GOT3 (cell line): Measurements from ENCODE around the gene FKBP10.

Source experiments
- DNase-seq: peaks from one replicate; lab custom pipeline; 2025; ENCODE audit warnings: mixed read lengths; lab: John Stamatoyannopoulos, UW

The FKBP10 gene

DNA sequence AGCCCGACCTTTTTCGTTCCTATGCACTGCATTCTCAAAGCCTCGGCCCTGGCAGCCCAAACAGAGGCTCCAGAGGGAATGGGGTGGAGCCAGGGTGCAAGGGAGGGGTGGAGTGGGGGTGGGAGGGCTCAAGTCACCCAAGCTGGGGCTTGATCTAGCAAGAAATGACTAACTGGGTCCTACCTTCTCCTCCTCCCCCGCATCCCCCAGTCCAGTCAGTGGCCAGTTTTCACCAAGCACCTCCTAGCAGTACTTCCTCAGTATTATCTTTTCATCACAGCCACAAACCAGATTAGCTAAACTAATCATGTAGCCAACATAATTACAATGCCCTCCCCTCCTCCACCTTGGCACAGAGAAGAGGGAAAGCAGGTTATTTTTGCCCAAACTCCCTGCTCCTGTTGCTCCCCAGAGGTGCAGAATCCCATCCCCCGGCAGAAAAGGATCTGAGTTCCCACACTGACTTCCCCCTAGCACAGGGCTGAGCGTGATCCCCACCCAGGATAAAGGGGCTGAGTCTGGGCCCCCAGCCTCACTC lies 28.5 kb upstream of the FKBP10 start:
- DNase-seq, result no peak

DNA sequence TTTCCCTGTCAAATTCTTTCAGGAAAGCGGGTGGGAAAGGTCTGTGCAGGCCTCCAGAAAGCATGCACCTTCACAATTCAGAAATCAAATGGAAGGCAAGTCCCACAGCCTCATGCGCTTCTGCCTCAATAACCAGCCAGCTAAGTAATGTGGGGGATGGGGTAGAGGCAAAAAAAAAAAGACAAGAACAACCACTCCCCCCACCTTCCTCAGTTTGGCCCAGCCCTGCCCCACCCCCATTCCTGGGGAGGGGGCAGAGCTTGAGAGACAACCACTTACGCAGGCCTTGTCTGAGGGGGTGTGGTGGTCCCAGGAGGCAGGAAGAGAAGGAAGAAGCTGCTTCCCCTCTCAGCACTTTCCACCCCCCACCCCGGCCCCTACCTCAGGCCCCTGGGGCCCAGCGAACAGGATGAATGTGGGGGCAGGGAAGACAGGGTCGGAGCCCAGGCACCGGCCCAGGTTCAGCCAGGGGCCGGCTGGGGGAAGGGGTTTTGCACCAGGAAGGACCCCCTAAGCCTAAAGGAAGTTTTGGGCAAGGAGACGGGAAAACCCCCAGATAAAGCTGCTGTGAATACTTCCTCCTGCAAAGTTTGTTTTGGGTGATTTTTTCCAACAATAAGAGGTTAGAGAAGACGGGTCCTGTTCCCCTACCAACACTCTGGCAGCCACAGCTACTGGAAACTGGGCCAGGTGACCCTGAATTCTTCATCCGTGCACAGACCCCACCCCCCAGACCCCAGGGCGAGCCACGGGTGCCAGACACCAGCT lies 27.5 kb upstream of the FKBP10 start:
- DNase-seq, result no peak

DNA sequence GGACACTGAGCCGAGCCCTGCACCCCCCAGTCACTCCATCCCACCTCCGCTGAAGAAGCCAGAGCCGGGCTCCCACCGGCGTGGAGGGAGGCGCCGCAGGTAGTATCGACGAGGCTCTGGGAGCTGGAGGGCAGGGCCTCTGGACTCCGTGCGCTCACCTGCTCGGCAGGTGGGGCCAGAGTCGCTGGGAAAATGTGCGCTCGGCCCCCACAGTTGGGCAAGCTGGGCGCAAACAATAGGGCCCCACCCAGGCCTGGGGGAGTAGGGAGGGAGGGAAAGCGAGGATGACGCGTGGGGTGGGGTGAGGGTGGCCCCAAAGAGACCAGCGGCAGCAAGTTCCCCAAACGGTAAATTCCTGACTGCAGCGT lies 27.0 kb upstream of the FKBP10 start:
- no peak for DNase-seq

DNA sequence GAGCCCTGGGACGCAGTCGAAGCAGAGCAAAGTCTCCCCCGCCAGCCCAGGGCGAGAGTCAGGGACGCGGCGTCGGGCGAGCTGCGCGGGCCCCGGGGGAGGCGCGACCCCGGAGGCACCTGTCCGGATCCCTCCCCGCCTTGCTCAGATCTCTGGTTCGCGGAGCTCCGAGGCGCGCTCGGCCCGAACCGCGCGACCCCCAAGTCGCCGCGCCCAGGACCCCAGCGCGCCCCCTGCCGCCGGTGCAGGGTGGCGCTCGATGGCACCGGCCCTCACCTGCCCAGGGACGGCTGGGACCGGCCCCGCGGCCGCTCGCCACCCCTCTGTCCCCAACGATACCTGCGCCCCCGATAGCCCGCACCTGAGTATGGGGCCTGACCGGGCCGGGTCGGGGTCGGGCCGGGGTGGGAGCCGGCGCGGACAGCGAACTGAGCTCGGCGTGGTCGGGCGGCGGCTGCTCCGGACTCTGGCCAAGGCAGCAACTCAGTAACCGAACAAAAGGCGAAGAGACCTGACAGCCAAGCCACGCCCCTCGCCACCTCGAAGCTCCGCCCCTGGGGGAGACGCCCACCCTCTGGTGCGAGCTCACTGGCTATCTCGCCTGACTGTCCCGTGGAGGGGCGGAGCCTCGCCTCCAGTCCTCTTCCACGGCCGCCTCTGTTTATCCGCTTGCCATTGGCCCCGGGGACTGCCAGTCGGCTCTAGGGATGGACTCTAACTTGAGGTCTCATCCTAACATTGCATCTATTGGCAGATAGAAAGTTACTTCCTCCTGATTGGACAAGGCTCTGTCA lies 26.4 kb upstream of the FKBP10 start, which contains the start of gene JUP:
TSS of gene JUP (minus strand) at position 485 of the 794 bp plus-strand sequence. CDS start 14,857 bp downstream, outside the sequence.
- peak; percentile 93 for DNase-seq

DNA sequence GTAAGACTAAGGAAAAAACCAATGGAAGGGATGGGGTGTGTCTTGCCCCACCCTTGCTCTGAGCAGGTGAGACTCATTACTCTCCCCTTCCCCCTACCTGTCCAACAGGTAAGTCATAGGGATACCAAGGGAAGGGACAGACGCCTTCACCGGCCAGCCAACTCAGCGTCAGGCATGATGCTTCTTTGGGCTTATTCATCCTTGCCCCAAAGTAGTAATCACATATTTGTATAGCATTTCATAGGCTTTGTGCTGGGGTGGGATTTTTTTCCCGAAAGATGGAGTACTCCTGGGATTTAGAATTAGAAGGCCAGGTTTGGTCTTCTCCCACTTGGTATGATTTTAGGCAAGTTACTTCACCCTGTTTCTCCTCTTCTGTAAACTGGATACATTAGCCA lies 25.8 kb upstream of the FKBP10 start:
- DNase-seq, result no peak

DNA sequence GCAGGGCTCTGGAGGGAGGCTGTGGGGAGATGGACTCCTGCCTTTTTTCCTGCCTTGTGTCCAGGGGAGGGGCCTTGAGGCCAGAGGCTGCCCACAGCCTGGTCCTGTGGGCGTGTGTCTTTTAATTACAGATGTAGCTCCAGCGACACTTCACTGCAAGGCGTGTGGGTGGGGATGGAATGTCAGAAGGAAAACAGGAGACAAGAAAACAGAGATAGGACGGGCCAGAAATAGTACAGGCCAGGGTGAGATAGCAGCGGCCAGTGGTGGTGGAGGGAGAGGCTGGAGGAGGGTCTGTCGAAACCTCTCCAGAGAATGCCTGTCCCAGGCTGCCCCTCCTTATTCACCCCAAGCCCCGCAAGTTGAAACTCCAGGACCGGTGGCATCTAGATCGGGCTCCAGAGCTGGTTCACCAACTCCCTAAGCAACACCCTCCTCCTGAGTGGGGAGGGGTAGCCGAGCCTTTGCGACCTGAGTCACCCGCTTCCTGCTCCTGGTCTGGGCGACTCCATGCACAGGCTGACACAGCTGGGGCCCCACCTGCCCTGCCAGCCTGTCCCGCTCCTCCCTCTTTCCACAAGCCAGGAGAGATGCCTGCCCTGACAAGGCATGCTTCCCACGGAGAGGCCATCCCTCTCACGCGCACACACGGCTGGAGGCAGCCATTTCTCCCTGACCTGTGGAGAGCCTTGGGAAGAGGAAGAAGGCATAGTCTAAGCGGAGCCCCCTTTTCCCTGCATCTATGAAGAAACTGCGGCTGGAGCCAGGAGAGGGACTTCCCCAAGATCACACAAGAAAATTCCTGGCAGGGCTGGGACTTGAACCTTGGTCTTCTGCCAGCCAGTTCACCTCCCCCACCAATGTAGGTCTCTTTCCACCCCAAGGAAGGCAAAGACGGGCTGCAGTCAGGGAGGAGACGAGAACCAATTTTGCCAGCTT lies 19.7 kb upstream of the FKBP10 start:
- DNase-seq, result no peak

DNA sequence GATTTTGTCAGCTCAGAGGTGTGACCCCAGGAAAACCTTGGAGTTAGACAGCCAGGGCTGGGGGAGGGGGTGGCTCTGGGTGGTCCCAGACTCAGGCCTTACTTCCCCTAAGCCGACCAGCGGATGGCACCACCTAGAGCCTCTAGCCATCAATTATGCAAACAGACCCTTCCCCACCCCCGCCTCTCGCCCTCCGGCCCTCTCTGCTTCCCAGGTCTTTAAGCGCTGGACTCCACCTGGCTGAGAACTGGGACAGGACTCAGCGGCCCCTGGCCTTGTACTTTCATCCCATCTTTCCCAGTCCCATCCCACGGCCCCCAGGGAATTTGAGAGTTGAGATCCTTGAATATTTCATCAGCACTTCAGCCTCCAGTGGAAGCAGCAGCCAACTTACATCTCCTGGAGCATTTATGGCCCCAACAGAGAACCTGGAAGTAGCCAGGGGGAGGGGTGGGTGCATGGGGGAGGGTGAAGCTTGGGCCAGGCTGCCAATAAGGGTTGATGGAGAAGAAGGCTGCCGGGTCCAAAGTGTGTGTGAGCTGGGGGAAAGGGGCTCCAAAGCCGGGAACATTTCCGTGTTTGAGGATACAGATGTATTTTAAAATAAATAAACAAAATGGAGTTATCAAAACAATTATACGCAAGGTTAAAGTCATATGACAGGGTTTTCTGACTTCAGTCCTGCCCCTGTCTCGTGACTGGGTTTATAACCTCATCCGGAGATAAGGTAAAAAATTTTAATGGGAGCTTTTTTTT lies 18.8 kb upstream of the FKBP10 start:
- no peak for DNase-seq

DNA sequence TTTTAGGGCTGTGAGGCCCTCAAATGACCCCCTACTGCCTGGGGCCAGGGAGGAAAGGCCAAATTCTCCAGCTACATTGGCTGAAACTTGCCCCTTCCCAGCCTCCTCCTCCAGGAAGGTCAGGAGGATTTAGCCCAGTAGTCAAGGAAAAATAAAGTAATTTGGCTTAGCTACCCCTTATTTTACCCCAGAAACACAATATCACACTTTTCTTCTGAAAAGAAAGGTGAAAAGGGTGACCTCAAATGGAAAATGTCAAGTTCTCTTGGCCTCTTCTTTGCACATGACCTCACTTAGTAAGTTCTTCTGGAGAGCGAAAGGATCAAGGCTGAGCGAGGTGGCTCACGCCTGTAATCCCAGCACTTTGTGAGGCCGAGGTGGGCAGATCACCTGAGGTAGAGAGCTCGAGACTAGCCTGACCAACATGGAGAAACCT lies 18.2 kb upstream of the FKBP10 start:
- no peak for DNase-seq

DNA sequence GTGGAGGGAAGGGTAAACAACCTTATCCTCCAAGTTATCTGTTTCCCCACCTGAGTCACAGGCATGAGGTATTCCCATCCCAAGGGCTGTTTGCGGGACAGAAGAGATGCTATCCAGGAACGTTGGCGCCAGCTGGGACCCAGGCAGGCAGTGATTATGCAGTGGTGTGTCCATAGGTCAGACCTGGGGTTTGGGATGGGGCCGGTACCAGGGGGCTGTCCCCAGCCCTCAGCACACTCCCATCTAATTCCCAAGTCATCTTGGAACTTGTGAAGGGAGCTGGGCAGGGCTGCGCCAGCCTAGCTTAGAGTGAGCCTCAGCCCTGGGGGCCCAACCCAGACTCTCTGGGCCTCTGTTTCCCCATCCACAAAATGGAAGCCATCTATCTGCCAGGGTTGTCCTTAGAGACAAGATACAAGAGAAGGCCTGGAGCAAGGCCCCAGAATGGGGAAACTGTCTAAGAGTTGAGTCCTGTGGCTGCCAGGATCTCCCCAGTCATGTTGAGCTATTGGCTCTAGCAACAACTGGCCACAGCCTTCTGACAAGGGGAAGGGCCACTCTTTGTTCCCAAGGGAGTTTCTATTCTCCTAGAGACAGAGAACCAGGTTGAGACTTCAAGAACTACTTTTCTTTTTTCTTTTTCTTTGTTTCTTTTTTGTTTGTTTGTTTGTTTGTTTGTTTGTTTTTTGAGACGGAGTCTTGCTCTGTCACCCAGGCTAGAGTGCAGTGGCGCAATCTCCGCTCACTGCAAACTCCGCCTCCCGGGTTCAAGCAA lies 16.5 kb upstream of the FKBP10 start:
- no peak for DNase-seq

DNA sequence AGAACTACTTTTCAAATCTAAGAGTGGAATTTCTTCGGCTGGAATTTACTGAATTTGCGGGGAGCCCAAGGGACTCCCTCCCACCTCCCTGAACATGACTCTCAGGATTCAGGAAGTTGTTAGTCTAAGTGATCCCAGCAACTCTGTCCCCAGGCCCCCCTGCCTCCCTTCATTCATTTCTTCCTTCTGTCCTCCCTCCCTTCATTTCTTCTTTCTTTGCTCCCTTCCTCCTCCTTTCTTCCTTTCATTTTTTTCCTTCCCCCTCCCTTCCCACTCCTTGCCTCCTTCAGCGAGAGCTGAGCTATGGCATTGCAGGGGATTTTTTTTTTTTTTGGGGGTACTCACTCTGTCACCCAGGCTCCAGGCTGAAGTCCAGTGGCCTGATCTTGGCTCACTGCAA lies 15.4 kb upstream of the FKBP10 start:
- DNase-seq, result no peak

DNA sequence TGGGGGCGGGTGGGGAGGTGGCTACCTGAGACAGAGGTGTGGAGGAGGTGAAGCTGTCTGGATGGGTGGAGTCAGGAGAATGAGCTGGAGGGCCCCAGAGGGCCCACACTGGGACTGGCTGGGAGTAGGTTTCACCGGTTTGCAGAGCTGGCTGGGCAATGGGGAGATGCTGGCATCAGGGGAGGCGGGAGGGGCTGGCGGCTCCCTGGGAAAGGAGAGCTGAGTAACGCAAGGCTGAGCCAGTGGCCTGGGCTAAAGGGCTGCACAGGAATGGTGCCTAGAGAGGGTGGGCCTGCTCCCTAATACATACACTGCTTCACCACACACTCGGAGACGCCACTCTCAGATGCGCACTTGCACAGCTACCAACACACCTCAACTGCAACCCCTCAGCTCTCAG lies 13.4 kb upstream of the FKBP10 start:
- no peak for DNase-seq

DNA sequence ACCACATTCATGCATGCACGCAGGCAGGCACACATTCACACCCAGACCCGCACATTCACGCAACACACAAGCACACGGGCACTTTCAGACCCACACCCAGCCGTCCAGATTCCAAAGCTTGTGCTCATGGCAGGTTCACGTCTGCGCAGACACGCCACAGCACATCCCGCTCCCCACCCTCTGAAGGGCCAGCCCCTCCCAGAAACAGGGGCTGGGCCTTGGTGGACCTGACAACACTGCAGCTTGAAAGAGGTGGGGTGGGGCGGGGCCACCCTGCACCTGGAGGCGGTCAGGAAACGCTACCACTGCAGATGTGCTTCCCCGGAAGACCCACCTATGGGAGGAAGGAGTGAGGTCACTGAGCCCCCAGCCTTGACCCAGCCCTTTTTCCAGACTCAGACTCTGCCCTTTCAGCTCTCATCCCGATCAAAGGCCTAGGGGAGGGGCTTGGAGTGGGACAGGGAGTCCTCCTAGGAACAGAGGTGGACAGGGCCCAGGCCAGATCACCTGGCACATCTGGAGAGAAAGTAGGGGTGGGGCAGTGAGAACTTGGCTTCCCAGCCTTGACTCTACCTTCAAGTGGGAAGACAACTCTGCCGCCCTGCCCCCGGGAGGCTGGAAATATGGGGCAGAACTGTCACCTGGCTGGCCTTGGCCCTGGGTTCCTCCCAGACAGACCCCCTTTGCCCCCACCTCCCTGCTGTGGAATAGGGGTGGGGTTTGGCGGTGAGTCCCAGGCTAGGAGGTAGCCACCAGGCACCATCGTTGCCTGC lies 12.0 kb upstream of the FKBP10 start:
- DNase-seq, result no peak

DNA sequence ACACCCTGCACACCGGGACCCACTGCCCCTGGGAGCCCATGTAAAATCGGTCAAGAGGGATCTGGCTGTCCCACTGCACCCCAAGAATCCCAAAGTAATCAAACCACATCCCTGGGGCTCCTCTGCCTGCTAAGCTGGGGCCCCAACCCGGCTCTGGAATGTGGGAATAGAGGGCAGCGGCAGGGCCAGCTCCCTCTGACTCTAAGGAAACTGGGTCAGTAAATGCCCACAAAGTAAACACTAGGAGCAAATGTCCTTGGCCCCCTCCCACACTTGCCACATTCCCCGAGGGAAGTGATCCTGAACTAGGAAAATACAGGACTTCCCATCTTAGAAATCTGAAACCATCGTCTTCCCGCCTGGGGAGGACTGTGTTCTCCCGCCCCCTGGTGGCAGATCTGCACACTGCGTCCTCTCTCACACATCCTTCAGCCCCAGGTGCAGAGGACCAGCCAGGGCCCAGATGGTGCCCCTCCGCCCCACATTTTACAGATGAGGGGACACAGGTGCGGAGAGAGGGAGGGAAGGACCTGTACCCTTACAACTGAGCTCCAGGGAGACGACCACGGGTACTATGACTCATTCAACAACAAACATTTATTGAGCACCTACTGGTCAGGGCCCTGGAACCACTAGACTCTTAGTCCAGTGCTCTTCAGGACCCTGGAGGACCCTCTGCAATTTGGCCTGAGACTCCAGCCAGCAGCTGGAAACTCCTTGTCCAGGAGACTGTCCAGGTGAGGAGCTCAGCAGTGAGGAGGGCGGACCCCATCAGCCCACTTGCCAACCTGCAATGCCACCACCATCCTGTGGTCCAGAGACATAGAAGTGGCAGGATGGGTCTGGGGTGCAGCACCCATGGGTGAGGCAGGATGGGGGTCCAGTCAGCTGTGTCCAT lies 11.2 kb upstream of the FKBP10 start:
- DNase-seq, result no peak

DNA sequence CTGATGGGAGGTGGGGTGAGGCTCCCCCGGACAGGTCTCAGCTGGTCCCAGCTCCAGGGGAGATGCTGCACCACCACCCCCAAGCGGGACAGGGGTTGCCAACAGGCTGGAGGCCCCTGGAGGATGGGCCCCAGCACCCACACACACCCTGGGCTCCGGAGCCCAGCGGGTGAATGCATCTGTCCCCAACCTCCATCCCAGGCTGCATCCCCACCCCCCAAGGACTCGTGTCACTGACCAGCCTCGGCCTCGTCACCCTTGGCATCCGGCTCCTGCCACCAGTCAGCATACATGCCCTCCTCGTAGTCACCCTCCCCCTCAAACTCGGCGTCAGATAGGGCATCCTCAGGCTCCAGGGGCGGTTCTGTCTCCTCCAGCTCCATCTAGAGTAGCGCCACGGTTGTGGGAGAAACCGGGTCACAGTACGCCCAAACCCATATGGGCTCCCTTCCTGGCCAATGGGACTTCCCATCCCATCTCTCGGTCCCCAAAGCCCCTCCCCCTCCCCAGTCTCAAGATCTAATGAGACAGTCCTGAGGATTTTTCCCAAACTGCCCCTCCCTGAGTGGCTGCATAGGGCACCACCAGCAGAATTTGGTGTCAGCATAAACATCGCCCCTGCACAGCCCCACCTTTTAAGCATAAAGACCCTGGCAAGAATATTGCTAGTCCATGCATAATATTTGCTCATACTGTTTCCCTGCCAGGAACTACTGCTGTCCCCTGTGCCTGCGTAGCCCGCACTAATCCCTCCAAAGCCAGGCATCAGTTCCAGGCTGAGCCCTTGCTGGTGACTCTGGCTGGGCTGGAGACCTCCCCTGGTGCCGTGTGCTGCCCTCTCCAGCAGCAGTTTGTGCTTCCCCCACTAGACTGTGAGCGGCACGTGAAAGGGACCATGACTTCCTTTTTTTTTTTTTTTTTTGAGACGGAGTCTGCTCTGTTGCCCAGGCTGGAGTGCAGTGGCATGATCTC lies 9.5 kb upstream of the FKBP10 start:
- no peak for DNase-seq

DNA sequence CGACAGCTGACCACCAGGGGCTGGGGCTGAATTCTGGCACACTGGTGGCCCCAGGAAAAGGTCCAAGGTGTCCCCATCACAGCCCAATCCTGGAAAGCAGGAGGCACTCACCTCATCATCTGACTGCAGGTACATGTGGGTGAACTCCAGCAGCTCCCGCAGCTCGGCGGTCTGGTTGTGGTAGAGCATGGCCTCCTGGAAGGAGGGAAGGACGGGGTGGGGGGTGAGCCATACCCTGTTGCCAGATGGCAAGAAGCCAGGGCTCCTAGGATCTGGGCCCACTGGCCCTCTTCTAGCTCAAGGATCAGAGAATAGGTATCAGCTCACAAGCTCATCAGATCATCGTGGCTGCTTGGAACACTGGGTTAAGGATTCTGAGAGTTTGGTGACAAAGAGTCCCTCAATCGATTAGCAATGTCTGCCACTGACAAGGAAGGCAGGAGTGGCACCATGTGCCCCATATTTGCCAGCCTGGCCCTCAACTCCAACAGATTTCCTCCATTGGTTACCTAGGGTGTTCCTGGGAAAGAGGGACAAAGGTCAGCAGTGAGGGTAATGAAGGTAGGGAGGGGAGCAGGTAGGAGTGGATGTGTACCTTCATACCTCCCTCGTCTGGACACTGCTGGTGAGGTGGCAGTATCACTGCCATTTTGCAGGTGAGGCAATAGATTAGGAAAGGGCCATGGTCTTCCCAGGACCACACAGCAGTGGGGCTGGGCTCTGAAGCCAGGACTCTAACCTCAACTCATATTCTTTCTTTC lies 5.9 kb upstream of the FKBP10 start:
- DNase-seq, result no peak

DNA sequence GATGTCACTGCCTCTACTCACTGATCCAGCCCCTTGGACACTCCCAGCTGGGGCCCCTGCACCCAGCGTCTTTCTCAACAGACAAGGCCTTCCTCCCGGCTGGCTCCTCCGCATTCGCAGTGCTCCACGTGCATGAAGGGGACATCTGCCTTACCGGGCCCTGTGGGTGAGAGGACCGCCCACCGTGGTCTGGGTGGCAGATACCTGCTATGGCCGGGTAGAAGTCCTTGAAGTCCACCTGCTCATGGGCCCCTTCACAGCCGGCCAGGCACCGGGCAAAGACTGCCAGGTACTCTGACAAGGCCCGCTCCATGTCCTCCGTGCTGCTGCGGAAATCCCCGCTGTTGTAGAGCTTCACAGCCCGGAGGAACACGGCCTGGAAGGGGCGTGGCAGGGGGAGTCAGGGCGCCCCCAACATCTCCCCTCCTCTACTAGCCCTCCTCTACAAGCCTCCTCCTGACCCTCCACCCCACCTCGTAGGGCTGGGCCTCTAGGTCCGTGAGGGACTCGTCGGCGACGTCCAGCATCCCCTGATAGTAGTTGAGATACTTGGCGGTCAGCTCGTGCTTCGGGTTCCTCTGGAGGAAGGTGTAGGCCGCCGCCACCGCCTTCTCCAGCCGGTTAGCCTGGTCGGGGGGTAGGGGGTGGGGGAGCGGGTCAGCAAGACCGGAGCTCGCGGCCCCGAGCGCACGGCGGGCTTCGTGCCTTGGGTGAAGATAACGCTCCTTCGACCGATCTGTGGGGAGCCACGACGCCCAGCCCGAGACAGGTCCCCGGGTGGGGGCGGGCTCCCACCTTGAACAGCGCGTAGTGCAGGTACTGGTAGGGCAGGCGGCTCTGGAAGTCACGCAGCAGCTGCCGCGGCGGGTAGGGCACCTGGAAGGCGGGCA lies 1.9 kb upstream of the FKBP10 start:
- DNase-seq, result no peak
